ENCODE data around the gene MRPS16. TPM values are rescaled to one million over a fixed set of nuclear protein-coding genes. Genes with fewer than 3 reads are reported as not detected.
A peak's percentile ranks its signal among the peaks of the same experiment; 100 is the strongest.

Gene MRPS16
- total and polyA plus RNA-seq, 2 donors (not counting 1 experiment from before 2014, with no cell fraction given): 27.7 to 49.6 TPM

DNA sequence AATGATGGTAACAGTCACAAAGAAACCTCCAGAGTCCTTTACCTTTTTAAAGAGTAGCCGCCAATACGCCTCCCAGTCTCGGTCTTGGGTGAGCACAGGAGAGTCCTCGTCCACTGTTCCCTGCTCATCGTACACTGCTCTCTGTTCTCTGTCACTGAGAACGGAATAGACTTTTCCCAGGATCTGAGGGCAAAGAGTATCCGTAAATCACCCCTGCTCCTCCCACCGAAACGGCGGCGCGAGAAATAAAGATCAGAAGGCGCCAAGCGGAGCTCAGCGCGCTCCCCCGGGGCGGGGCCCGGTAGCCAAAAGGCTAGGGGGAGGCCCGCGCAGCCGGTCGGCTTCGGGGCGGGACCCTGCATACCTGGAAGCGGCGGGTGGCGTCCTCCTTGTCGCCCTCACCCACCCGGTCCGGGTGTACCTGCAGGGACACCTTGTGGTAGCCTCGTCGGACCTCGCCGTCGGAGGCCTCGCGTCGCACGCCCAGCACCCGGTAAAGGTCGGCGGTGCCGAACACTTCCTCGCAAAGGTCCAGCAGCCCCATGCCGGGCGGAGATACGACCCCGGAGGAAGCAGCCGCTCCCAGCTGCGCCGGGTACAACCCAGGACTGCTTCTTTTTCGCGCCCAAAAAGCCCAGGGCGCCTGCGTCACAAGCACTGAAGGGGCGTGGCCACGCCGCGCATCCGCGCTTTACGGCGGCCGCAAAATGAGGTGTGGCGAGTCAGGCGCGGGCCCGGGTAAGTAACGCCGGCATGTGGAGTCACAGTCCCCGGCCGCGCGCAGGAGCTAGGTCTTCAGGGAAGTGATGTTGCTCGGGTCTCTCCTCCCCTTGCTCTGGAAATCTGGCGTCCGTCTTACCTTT lies 5.6 kb downstream of the MRPS16 start, which contains the start of gene DNAJC9:
Gene DNAJC9 (minus strand): TSS at position 610 of the 863 bp plus-strand sequence. CDS start 66 bp downstream, at position 544.
- intact Hi-C loops (cut with micrococcal nuclease): loop anchor here (1.0 to 10.0 kb wide), 6 partner anchors 79 to 892 kb away; partner anchors contain the start of genes ANXA7, CFAP70, DNAJB12 and ECD
- TF ChIP-seq, protein P1, sequence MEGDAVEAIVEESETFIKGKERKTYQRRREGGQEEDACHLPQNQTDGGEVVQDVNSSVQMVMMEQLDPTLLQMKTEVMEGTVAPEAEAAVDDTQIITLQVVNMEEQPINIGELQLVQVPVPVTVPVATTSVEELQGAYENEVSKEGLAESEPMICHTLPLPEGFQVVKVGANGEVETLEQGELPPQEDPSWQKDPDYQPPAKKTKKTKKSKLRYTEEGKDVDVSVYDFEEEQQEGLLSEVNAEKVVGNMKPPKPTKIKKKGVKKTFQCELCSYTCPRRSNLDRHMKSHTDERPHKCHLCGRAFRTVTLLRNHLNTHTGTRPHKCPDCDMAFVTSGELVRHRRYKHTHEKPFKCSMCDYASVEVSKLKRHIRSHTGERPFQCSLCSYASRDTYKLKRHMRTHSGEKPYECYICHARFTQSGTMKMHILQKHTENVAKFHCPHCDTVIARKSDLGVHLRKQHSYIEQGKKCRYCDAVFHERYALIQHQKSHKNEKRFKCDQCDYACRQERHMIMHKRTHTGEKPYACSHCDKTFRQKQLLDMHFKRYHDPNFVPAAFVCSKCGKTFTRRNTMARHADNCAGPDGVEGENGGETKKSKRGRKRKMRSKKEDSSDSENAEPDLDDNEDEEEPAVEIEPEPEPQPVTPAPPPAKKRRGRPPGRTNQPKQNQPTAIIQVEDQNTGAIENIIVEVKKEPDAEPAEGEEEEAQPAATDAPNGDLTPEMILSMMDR (IDR thresholded peaks at IDR 0.05): no peak
- TF ChIP-seq EZH2 (IDR thresholded peaks at IDR 0.05; ENCODE audit: borderline replicate concordance, insufficient read depth, low read depth, low read length, poor library complexity, severe bottlenecking): no peak
- peak within 1 kb of the TSS; percentile 85 for H2AFZ ChIP-seq (ENCODE audit: insufficient read depth, low read depth, low read length, poor library complexity, severe bottlenecking)
- peaks cover 54% of the 10 kb centered on the region for H3K4me1 Mint-ChIP-seq
- H3K27me3 Mint-ChIP-seq: no peaks in the 10 kb centered on the region
- peak within 1 kb of the TSS; percentile 82 for H3K9ac ChIP-seq (ENCODE audit: low read length)
- no peaks in the 10 kb centered on the region for H4K20me1 ChIP-seq (ENCODE audit: control insufficient read depth, insufficient read depth, low read length, poor library complexity, severe bottlenecking)
- peaks cover 0 to 15% of the 10 kb centered on the region in 2 experiments for H3K36me3 ChIP-seq (replicated peaks in 1 of 2; ENCODE audit: control extremely low read depth in 1 of 2, control insufficient read depth in 1 of 2, extremely low read depth in 1 of 2, insufficient read depth in 2 of 2, low read length in 1 of 2)
- ChIA-PET POLR2A (interaction anchor here (0.6 to 2.0 kb wide), 3 partner anchors 150 to 210 kb away, joined by 5 to 7 read pairs (median 6); partner anchors contain the start of genes ANXA7 and P4HA1), CTCF (interaction anchor here (1.4 kb wide), 1 partner anchor 150 kb away, joined by 3 read pairs; the partner anchor contains the start of gene P4HA1)
- H3K27ac Mint-ChIP-seq: peak within 1 kb of the TSS; percentile 94
- DNase-seq (peak; percentile 97), ATAC-seq (ENCODE audit: low read depth) (peak; percentile 86)
- H3K79me2 ChIP-seq (ENCODE audit: control insufficient read depth, insufficient read depth, low read length): peaks cover 49% of the 10 kb centered on the region
- H3K27ac ChIP-seq (ENCODE audit: low read length in 2 of 2): peak within 1 kb of the TSS; percentile 85 to 86
- H3K4me3 Mint-ChIP-seq: peak within 1 kb of the TSS; percentile 96
- no peaks in the 10 kb centered on the region for H3K9me3 Mint-ChIP-seq (ENCODE audit: insufficient read depth)
- peak within 1 kb of the TSS; percentile 72 for H3K4me2 ChIP-seq (replicated peaks; ENCODE audit: low read depth, low read length, poor library complexity, severe bottlenecking)
- no peaks in the 10 kb centered on the region for H3K27me3 ChIP-seq (replicated peaks in 1 of 4; ENCODE audit: control extremely low read depth in 1 of 4, control insufficient read depth in 3 of 4, insufficient read depth in 4 of 4, low read length in 3 of 4)
- peaks cover 24 to 27% of the 10 kb centered on the region in 2 donors for H3K4me1 ChIP-seq (ENCODE audit: control insufficient read depth in 2 of 2, insufficient read depth in 2 of 2, low read length in 2 of 2)
- WGBS (ENCODE audit: insufficient coverage): under 1% methylated on average over 78 of the region's 78 CpGs
- peak within 1 kb of the TSS; percentile 75 to 83 (median 79) for H3K4me3 ChIP-seq (ENCODE audit: control extremely low read depth in 1 of 5, extremely low read depth in 1 of 5, insufficient read depth in 1 of 5, low read depth in 2 of 5, low read length in 4 of 5)
- no peaks in the 10 kb centered on the region for H3K9me3 ChIP-seq (ENCODE audit: control extremely low read depth in 1 of 3, control insufficient read depth in 2 of 3, insufficient read depth in 1 of 3, low read length in 2 of 3)
